ENCODE data around the gene STRBP.

Gene STRBP

GRCh38 chr9:123121457-123121856, 146.9 kb downstream of the STRBP start:
- DNase-seq = no peak

- DNase-seq = no peak
Measured at GRCh38 chr9:123120953-123121352, 147.4 kb downstream of the STRBP start.

GRCh38 chr9:123120131-123120530, 148.3 kb downstream of the STRBP start:
- no peak for DNase-seq

GRCh38 chr9:123119566-123119965, 148.8 kb downstream of the STRBP start:
- no peak for DNase-seq

- no peak for DNase-seq
Measured at GRCh38 chr9:123116036-123116435, 152.3 kb downstream of the STRBP start.

- DNase-seq = no peak
Measured at GRCh38 chr9:123115146-123115913, 153.1 kb downstream of the STRBP start.

- DNase-seq = no peak
Measured at GRCh38 chr9:123113185-123113584, 155.2 kb downstream of the STRBP start.

- no peak for DNase-seq
Measured at GRCh38 chr9:123112015-123112975, 156.1 kb downstream of the STRBP start.

- DNase-seq = no peak
Measured at GRCh38 chr9:123111427-123112014, 156.9 kb downstream of the STRBP start.

GRCh38 chr9:123109540-123110279, 158.7 kb downstream of the STRBP start:
- DNase-seq = no peak

GRCh38 chr9:123108976-123109375, 159.4 kb downstream of the STRBP start:
- DNase-seq = no peak

GRCh38 chr9:123107639-123108285, 160.6 kb downstream of the STRBP start:
- DNase-seq = no peak

GRCh38 chr9:123105490-123105889, 162.9 kb downstream of the STRBP start:
- DNase-seq = no peak

- no peak for DNase-seq
Measured at GRCh38 chr9:123104807-123105206, 163.6 kb downstream of the STRBP start.

GRCh38 chr9:123102375-123103113, 165.8 kb downstream of the STRBP start:
- no peak for DNase-seq

- DNase-seq = no peak
Measured at GRCh38 chr9:123099548-123099947, 168.8 kb downstream of the STRBP start.

GRCh38 chr9:123099042-123099441, 169.3 kb downstream of the STRBP start:
- DNase-seq = no peak

GRCh38 chr9:123098096-123098459, 170.3 kb downstream of the STRBP start:
- no peak for DNase-seq

GRCh38 chr9:123097430-123098095, 170.8 kb downstream of the STRBP start:
- no peak for DNase-seq

GRCh38 chr9:123096987-123097386, 171.4 kb downstream of the STRBP start:
- no peak for DNase-seq

- DNase-seq = no peak
Measured at GRCh38 chr9:123093141-123093540, 175.2 kb downstream of the STRBP start.
